Prostate gland (tissue), 2 donors: ENCODE measurements around the gene FAM234A. TPM values are rescaled to one million over a fixed set of nuclear protein-coding genes. Genes with fewer than 3 reads are reported as not detected.

Experiments
- total RNA-seq, 2 donors: library from RNA; depleted of rRNA; stranded (reverse); fragments of >200 nt; gene quantifications; one replicate each; pipeline ENCODE4 v1.1.0, GENCODE V29; 2016

FAM234A gene
- total RNA-seq, 2 donors from 2014 or later, result 83.8 to 114 TPM

Other genes starting within 250 kb of the FAM234A start
- gene POLR3K, start 181.2 kb upstream of the FAM234A start, total RNA-seq, result 1 to 10 TPM; 6.2 to 6.8 TPM
- gene SNRNP25, start 181.0 kb upstream of the FAM234A start, total RNA-seq, result 10 to 100 TPM; 22.9 to 40.8 TPM
- 10 to 100 TPM; 55.4 to 79.5 TPM for gene RHBDF1, start 162.2 kb upstream of the FAM234A start, total RNA-seq
- 100 to 1,000 TPM; 111 to 138 TPM for gene MPG, start 156.6 kb upstream of the FAM234A start, total RNA-seq
- 10 to 100 TPM; 36.1 to 47.1 TPM for gene NPRL3, start 96.1 kb upstream of the FAM234A start, total RNA-seq
- gene HBZ, start 82.2 kb upstream of the FAM234A start, total RNA-seq, result not detected
- not detected for gene HBM, start 68.8 kb upstream of the FAM234A start, total RNA-seq
- 10 to 100 TPM in 1 of 2 donors, 1 to 10 TPM in 1; 7.4 to 15.5 TPM for gene HBA2, start 61.9 kb upstream of the FAM234A start, total RNA-seq
- 10 to 100 TPM in 1 of 2 donors, not detected in 1; 43.4 TPM for gene HBA1, start 58.1 kb upstream of the FAM234A start, total RNA-seq
- not detected for gene HBQ1, start 54.4 kb upstream of the FAM234A start, total RNA-seq
- 100 to 1,000 TPM in 1 of 2 donors, 10 to 100 TPM in 1; 55.1 to 108 TPM for gene LUC7L, start 5.4 kb upstream of the FAM234A start, total RNA-seq
- gene RGS11, start 41.1 kb downstream of the FAM234A start, total RNA-seq, result 1 to 10 TPM; 2.3 to 5.9 TPM
- 1 to 10 TPM in 1 of 2 donors, under 1 TPM in 1; 0.41 to 7.0 TPM for gene ARHGDIG, start 45.8 kb downstream of the FAM234A start, total RNA-seq
- gene PDIA2, start 48.3 kb downstream of the FAM234A start, total RNA-seq, result 1 to 10 TPM in 1 of 2 donors, not detected in 1; 2.1 TPM
- gene AXIN1, start 117.9 kb downstream of the FAM234A start, total RNA-seq, result 10 to 100 TPM; 31.2 to 35.2 TPM
- gene MRPL28, start 135.7 kb downstream of the FAM234A start, total RNA-seq, result 10 to 100 TPM; 83.4 to 84.3 TPM
- gene PGAP6, start 147.2 kb downstream of the FAM234A start, total RNA-seq, result 100 to 1,000 TPM in 1 of 2 donors, 10 to 100 TPM in 1; 36.8 to 207 TPM
- gene NME4, start 162.4 kb downstream of the FAM234A start, total RNA-seq, result 100 to 1,000 TPM; 137 to 185 TPM
- 10 to 100 TPM; 23.7 to 38.5 TPM for gene DECR2, start 167.1 kb downstream of the FAM234A start, total RNA-seq
- gene RAB11FIP3, start 190.8 kb downstream of the FAM234A start, total RNA-seq, result 10 to 100 TPM; 33.2 to 93.2 TPM